SH-SY5Y (cell line): Measurements from ENCODE around the gene CLEC16A.

Experiments used
- GATA2 ChIP-seq: IDR thresholded peaks from 2 replicates; pipeline ENCODE4 v1.6.1; 2011; ENCODE audit warnings: mild to moderate bottlenecking, low read depth, low read length
- GATA3 ChIP-seq: IDR thresholded peaks from 2 replicates; pipeline ENCODE4 v1.6.1; 2011; ENCODE audit warnings: low read depth, mild to moderate bottlenecking, low read length, moderate library complexity

GRCh38 chr16:11071829-11072228 is 127.5 kb downstream of the CLEC16A start:
- TF ChIP-seq GATA2 (no peak), GATA3 (no peak)
